Measurements from ENCODE around the gene FGD6. TPM values are rescaled to one million over a fixed set of nuclear protein-coding genes. Genes with fewer than 3 reads are reported as not detected.

Gene FGD6
- total and polyA plus RNA-seq, 2 experiments from 2014 or later: 12.9 to 32.4 TPM

DNA sequence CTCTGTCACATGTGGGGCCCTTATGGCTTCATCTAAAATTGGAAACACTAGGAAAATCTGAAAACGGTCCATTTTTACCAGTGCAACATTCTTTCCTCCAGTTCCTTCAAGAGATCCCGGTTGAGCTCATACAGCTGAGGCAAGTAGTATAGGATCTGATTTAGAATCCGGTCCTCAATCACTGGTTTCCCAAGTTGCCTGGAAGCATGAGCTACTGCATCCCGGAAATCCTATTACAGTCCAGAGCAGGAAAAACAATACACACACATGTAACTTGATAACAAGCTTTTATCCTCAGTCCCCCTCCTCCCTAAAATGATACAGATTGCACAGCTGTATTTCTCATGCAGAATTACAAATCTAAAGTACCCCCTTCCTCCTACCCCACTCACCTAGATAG, 76.0 kb downstream of the FGD6 start:
- Mint-ChIP-seq H3K9me3 (no peaks in the 10 kb centered on the region), H3K27me3 (ENCODE audit: insufficient read depth, low read depth, poor library complexity) (peaks cover 1% of the 10 kb centered on the region), H3K36me3 (ENCODE audit: low read depth) (peaks cover 43% of the 10 kb centered on the region), H3K4me1 (peaks cover 9% of the 10 kb centered on the region), H3K4me3 (no peak overlapping the region), H3K27ac (peak overlapping the region; percentile 50; the same call in 1 of the 2 replicates)
- H3K4me1 ChIP-seq (ENCODE audit: insufficient read depth): no peaks in the 10 kb centered on the region; the same call in 1 of the 2 replicates
- no peaks in the 10 kb centered on the region for H3K27me3 ChIP-seq (ENCODE audit: insufficient read depth)
- no peak overlapping the region for H3K27ac ChIP-seq (ENCODE audit: low read depth)
- H4K20me1 ChIP-seq (replicated peaks; ENCODE audit: insufficient read depth): no peaks in the 10 kb centered on the region
- H3K4me2 ChIP-seq: no peak overlapping the region
- no peaks in the 10 kb centered on the region for H3K79me2 ChIP-seq (replicated peaks; ENCODE audit: insufficient read depth)
- no peak for DNase-seq (ENCODE audit: low spot score)
- H3F3A ChIP-seq (replicated peaks; ENCODE audit: low read depth): no peaks in the 10 kb centered on the region
- ATAC-seq: no peak
- H3K36me3 ChIP-seq (ENCODE audit: insufficient read depth): 0 out of 2 replicates have a peak, but pooled peaks cover 10% of the 10 kb centered on the region
- no peak overlapping the region for H2AFZ ChIP-seq
- no peak for TF ChIP-seq CREB1 (CRISPR knock-in tag; IDR thresholded peaks at IDR 0.05; ENCODE audit: low read depth)
- TF ChIP-seq, protein P1, sequence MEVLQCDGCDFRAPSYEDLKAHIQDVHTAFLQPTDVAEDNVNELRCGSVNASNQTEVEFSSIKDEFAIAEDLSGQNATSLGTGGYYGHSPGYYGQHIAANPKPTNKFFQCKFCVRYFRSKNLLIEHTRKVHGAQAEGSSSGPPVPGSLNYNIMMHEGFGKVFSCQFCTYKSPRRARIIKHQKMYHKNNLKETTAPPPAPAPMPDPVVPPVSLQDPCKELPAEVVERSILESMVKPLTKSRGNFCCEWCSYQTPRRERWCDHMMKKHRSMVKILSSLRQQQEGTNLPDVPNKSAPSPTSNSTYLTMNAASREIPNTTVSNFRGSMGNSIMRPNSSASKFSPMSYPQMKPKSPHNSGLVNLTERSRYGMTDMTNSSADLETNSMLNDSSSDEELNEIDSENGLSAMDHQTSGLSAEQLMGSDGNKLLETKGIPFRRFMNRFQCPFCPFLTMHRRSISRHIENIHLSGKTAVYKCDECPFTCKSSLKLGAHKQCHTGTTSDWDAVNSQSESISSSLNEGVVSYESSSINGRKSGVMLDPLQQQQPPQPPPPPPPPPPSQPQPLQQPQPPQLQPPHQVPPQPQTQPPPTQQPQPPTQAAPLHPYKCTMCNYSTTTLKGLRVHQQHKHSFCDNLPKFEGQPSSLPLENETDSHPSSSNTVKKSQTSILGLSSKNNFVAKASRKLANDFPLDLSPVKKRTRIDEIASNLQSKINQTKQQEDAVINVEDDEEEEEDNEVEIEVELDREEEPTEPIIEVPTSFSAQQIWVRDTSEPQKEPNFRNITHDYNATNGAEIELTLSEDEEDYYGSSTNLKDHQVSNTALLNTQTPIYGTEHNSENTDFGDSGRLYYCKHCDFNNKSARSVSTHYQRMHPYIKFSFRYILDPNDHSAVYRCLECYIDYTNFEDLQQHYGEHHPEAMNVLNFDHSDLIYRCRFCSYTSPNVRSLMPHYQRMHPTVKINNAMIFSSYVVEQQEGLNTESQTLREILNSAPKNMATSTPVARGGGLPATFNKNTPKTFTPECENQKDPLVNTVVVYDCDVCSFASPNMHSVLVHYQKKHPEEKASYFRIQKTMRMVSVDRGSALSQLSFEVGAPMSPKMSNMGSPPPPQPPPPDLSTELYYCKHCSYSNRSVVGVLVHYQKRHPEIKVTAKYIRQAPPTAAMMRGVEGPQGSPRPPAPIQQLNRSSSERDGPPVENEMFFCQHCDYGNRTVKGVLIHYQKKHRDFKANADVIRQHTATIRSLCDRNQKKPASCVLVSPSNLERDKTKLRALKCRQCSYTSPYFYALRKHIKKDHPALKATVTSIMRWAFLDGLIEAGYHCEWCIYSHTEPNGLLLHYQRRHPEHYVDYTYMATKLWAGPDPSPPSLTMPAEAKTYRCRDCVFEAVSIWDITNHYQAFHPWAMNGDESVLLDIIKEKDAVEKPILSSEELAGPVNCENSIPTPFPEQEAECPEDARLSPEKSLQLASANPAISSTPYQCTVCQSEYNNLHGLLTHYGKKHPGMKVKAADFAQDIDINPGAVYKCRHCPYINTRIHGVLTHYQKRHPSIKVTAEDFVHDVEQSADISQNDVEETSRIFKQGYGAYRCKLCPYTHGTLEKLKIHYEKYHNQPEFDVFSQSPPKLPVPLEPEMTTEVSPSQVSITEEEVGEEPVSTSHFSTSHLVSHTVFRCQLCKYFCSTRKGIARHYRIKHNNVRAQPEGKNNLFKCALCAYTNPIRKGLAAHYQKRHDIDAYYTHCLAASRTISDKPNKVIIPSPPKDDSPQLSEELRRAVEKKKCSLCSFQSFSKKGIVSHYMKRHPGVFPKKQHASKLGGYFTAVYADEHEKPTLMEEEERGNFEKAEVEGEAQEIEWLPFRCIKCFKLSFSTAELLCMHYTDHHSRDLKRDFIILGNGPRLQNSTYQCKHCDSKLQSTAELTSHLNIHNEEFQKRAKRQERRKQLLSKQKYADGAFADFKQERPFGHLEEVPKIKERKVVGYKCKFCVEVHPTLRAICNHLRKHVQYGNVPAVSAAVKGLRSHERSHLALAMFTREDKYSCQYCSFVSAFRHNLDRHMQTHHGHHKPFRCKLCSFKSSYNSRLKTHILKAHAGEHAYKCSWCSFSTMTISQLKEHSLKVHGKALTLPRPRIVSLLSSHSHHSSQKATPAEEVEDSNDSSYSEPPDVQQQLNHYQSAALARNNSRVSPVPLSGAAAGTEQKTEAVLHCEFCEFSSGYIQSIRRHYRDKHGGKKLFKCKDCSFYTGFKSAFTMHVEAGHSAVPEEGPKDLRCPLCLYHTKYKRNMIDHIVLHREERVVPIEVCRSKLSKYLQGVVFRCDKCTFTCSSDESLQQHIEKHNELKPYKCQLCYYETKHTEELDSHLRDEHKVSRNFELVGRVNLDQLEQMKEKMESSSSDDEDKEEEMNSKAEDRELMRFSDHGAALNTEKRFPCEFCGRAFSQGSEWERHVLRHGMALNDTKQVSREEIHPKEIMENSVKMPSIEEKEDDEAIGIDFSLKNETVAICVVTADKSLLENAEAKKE (CRISPR knock-in tag; IDR thresholded peaks at IDR 0.05): no peak
- TF ChIP-seq JUNB (IDR thresholded peaks at IDR 0.05; ENCODE audit: unreplicated experiment): no peak
- TF ChIP-seq EZH2 (IDR thresholded peaks at IDR 0.05; ENCODE audit: low read depth, unreplicated experiment): no peak
- no peak for TF ChIP-seq POLR2AphosphoS5 (IDR thresholded peaks at IDR 0.05; ENCODE audit: low read depth)
- TF ChIP-seq, protein P2, sequence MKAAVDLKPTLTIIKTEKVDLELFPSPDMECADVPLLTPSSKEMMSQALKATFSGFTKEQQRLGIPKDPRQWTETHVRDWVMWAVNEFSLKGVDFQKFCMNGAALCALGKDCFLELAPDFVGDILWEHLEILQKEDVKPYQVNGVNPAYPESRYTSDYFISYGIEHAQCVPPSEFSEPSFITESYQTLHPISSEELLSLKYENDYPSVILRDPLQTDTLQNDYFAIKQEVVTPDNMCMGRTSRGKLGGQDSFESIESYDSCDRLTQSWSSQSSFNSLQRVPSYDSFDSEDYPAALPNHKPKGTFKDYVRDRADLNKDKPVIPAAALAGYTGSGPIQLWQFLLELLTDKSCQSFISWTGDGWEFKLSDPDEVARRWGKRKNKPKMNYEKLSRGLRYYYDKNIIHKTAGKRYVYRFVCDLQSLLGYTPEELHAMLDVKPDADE (IDR thresholded peaks at IDR 0.05): no peak
- no peak for TF ChIP-seq STAT1 (IDR thresholded peaks at IDR 0.05; ENCODE audit: unreplicated experiment)
- no peak for TF ChIP-seq ZNF331 (CRISPR knock-in tag; IDR thresholded peaks at IDR 0.05; ENCODE audit: low read depth)
- TF ChIP-seq NANOG (IDR thresholded peaks at IDR 0.05; ENCODE audit: borderline replicate concordance): no peak
- TF ChIP-seq, protein P3, sequence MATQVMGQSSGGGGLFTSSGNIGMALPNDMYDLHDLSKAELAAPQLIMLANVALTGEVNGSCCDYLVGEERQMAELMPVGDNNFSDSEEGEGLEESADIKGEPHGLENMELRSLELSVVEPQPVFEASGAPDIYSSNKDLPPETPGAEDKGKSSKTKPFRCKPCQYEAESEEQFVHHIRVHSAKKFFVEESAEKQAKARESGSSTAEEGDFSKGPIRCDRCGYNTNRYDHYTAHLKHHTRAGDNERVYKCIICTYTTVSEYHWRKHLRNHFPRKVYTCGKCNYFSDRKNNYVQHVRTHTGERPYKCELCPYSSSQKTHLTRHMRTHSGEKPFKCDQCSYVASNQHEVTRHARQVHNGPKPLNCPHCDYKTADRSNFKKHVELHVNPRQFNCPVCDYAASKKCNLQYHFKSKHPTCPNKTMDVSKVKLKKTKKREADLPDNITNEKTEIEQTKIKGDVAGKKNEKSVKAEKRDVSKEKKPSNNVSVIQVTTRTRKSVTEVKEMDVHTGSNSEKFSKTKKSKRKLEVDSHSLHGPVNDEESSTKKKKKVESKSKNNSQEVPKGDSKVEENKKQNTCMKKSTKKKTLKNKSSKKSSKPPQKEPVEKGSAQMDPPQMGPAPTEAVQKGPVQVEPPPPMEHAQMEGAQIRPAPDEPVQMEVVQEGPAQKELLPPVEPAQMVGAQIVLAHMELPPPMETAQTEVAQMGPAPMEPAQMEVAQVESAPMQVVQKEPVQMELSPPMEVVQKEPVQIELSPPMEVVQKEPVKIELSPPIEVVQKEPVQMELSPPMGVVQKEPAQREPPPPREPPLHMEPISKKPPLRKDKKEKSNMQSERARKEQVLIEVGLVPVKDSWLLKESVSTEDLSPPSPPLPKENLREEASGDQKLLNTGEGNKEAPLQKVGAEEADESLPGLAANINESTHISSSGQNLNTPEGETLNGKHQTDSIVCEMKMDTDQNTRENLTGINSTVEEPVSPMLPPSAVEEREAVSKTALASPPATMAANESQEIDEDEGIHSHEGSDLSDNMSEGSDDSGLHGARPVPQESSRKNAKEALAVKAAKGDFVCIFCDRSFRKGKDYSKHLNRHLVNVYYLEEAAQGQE (IDR thresholded peaks at IDR 0.05; ENCODE audit: unreplicated experiment): no peak
- TF ChIP-seq, protein P4, sequence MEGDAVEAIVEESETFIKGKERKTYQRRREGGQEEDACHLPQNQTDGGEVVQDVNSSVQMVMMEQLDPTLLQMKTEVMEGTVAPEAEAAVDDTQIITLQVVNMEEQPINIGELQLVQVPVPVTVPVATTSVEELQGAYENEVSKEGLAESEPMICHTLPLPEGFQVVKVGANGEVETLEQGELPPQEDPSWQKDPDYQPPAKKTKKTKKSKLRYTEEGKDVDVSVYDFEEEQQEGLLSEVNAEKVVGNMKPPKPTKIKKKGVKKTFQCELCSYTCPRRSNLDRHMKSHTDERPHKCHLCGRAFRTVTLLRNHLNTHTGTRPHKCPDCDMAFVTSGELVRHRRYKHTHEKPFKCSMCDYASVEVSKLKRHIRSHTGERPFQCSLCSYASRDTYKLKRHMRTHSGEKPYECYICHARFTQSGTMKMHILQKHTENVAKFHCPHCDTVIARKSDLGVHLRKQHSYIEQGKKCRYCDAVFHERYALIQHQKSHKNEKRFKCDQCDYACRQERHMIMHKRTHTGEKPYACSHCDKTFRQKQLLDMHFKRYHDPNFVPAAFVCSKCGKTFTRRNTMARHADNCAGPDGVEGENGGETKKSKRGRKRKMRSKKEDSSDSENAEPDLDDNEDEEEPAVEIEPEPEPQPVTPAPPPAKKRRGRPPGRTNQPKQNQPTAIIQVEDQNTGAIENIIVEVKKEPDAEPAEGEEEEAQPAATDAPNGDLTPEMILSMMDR (conservative IDR thresholded peaks at IDR 0.05; ENCODE audit: low read depth in 2 of 2): no peak
- TF ChIP-seq EZH2phosphoT487 (IDR thresholded peaks at IDR 0.05; ENCODE audit: unreplicated experiment): no peak
- no peak for TF ChIP-seq ZNF114 (CRISPR knock-in tag; IDR thresholded peaks at IDR 0.05)
- H3K4me3 ChIP-seq: no peak overlapping the region
- H3K9me2 ChIP-seq (ENCODE audit: insufficient read depth): no peaks in the 10 kb centered on the region
